ENCODE results near the gene ULK2.

The ULK2 gene

GRCh38 chr17:19726631-19727376 is 140.9 kb downstream of the ULK2 start:
- no peak for DNase-seq (ENCODE audit: low spot score)

GRCh38 chr17:19725486-19725885 is 142.2 kb downstream of the ULK2 start:
- DNase-seq (ENCODE audit: low spot score) = no peak

- DNase-seq (ENCODE audit: low spot score) = no peak
Measured at GRCh38 chr17:19724501-19725420, 143.0 kb downstream of the ULK2 start.

- DNase-seq (ENCODE audit: low spot score) = no peak
Measured at GRCh38 chr17:19723964-19724363, 143.8 kb downstream of the ULK2 start.
